A673 (cell line): ENCODE results near the gene REC114. TPM values are rescaled to one million over a fixed set of nuclear protein-coding genes. Genes with fewer than 3 reads are reported as not detected.
"Not testable (repeated sequence)": the region's sequence is repeated elsewhere in the genome, so short reads cannot be mapped to it uniquely, and the experiment has no call there.

Source experiments
- BruUV-seq: library from RNA; stranded (reverse); fragments of 400-500 nt; replicated peaks from 2 replicates; lab custom pipeline; 2021; lab: Mats Ljungman, UMichigan
- CTCF ChIA-PET: fragments of 300-600 bp; sonication (Branson Sonifier 250); formaldehyde crosslinking; loops from one replicate; lab custom pipeline; 2022; ENCODE audit warnings: antibody characterized with exemption; lab: Charles Lee
- POLR2A ChIA-PET: fragments of 300-600 bp; sonication (Branson Sonifier 250); formaldehyde crosslinking; loops from one replicate; lab custom pipeline; 2022; ENCODE audit warnings: antibody characterized with exemption; ENCODE audit not compliant: low non-redundant PET; lab: Charles Lee
- DNase-seq: peaks from one replicate; pipeline ENCODE4 v3.0.0-alpha.2; 2015; ENCODE audit warnings: low spot score
- H3K27ac ChIP-seq: fragments of 200-600 bp; sonication (generic); 2 replicates; pipeline ENCODE4 v1.5.1; 2016; ENCODE audit warnings: mixed run types, low read depth, mild to moderate bottlenecking, mixed read lengths, antibody characterized with exemption, low read length; ENCODE audit not compliant: poor library complexity, severe bottlenecking
- H3K27me3 ChIP-seq: fragments of 200-600 bp; sonication (generic); replicated peaks from 2 replicates; pipeline ENCODE4 v1.6.1; 2017; ENCODE audit warnings: mixed run types, low read depth, mild to moderate bottlenecking, mixed read lengths, antibody characterized with exemption, low read length; ENCODE audit not compliant: insufficient read depth, poor library complexity
- H3K36me3 ChIP-seq: fragments of 200-600 bp; sonication (generic); 2 replicates; pipeline ENCODE4 v1.6.1; 2016; ENCODE audit warnings: mixed run types, mild to moderate bottlenecking, mixed read lengths, antibody characterized with exemption, low read length; ENCODE audit not compliant: insufficient read depth, poor library complexity, severe bottlenecking
- H3K4me1 ChIP-seq: fragments of 200-600 bp; sonication (generic); 2 replicates; pipeline ENCODE4 v1.6.1; 2017; ENCODE audit warnings: mixed run types, mild to moderate bottlenecking, mixed read lengths, antibody characterized with exemption, low read length; ENCODE audit not compliant: insufficient read depth, poor library complexity, severe bottlenecking
- H3K4me3 ChIP-seq: fragments of 200-600 bp; sonication (generic); 2 replicates; pipeline ENCODE4 v1.5.1; 2016; ENCODE audit warnings: low read depth, mixed run types, mild to moderate bottlenecking, mixed read lengths, low read length; ENCODE audit not compliant: poor library complexity, severe bottlenecking
- H3K9me3 ChIP-seq: fragments of 200-600 bp; sonication (generic); 2 replicates; pipeline ENCODE4 v1.6.1; 2016; ENCODE audit warnings: mixed run types, low read depth, mild to moderate bottlenecking, mixed read lengths, antibody characterized with exemption, low read length; ENCODE audit not compliant: poor library complexity, severe bottlenecking
- CTCF ChIP-seq: fragments of 300-800, 200-600 bp; sonication (generic); conservative IDR thresholded peaks from 2 replicates; pipeline ENCODE4 v1.5.1; 2017; ENCODE audit warnings: low read depth, mild to moderate bottlenecking, antibody characterized with exemption, low read length, moderate library complexity, mixed read lengths
- EZH2 ChIP-seq: fragments of 200-600 bp; sonication (generic); IDR thresholded peaks from 2 replicates; pipeline ENCODE4 v1.6.1; 2017; ENCODE audit warnings: borderline replicate concordance, low read depth, mild to moderate bottlenecking, mixed read lengths, antibody characterized with exemption, low read length; ENCODE audit not compliant: poor library complexity, severe bottlenecking
- intact Hi-C: fragments of 100-400 bp; cut with micrococcal nuclease; formaldehyde crosslinking; loops from one replicate; pipeline ENCODE4 v1.10.0; 2022; ENCODE audit not compliant: unreplicated experiment
- total RNA-seq: library from RNA; stranded (reverse); gene quantifications from 2 replicates; pipeline ENCODE4 v1.2.3, GENCODE V29; 2021

The REC114 gene
- total RNA-seq, 1 experiment from 2014 or later: not detected

GRCh38 chr15:73449980-73450379 lies 7.0 kb downstream of the REC114 start:
- H3K36me3 ChIP-seq, BruUV-seq, intact Hi-C loops, DNase-seq, H3K4me3 ChIP-seq, H3K4me1 ChIP-seq, POLR2A ChIA-PET, H3K27ac ChIP-seq, H3K9me3 ChIP-seq: not testable (repeated sequence)
- CTCF ChIA-PET: interaction anchor here (0.7 kb wide), 1 partner anchor 289 kb away, joined by 6 read pairs; no protein-coding TSS in a partner anchor
- peaks cover 23% of the 10 kb centered on the region for H3K27me3 ChIP-seq

- H3K36me3 ChIP-seq: no peaks in the 10 kb centered on the region
- no TSS peak for BruUV-seq
- ChIA-PET POLR2A (no interaction called here), CTCF (no interaction called here)
- intact Hi-C loops: no loop called here
- H3K27me3 ChIP-seq: peaks cover 38% of the 10 kb centered on the region
- H3K4me1 ChIP-seq: no peaks in the 10 kb centered on the region
- no peaks in the 10 kb centered on the region for H3K9me3 ChIP-seq
- no peak overlapping the region for H3K27ac ChIP-seq
- no peak overlapping the region for H3K4me3 ChIP-seq
- TF ChIP-seq CTCF (no peak), EZH2 (no peak)
- DNase-seq: no peak
These were observed 11.1 kb downstream of the REC114 start for GRCh38 chr15:73454096-73454495.

- intact Hi-C loops: no loop called here
- no peaks in the 10 kb centered on the region for H3K9me3 ChIP-seq
- DNase-seq: no peak
- TF ChIP-seq EZH2: no peak
- no peak for TF ChIP-seq CTCF
- ChIA-PET CTCF (no interaction called here), POLR2A (no interaction called here)
- H3K27ac ChIP-seq: no peak overlapping the region
- H3K27me3 ChIP-seq: peaks cover 42% of the 10 kb centered on the region
- no peaks in the 10 kb centered on the region for H3K4me1 ChIP-seq
- no TSS peak for BruUV-seq
- no peaks in the 10 kb centered on the region for H3K36me3 ChIP-seq
- H3K4me3 ChIP-seq: no peak overlapping the region
These were observed 12.9 kb downstream of the REC114 start for GRCh38 chr15:73455876-73456275.

- DNase-seq: no peak
- Histone ChIP-seq H3K27ac (no peak overlapping the region), H3K4me1 (no peaks in the 10 kb centered on the region), H3K9me3 (no peaks in the 10 kb centered on the region), H3K4me3 (no peak overlapping the region), H3K27me3 (peaks cover 42% of the 10 kb centered on the region), H3K36me3 (no peaks in the 10 kb centered on the region)
- ChIA-PET POLR2A (no interaction called here), CTCF (no interaction called here)
- TF ChIP-seq EZH2 (no peak), CTCF (no peak)
- intact Hi-C loops: no loop called here
- BruUV-seq: no TSS peak
These were observed 14.4 kb downstream of the REC114 start for GRCh38 chr15:73457334-73457733.
